ENCODE measurements around the gene SGCD.

Gene SGCD

DNA sequence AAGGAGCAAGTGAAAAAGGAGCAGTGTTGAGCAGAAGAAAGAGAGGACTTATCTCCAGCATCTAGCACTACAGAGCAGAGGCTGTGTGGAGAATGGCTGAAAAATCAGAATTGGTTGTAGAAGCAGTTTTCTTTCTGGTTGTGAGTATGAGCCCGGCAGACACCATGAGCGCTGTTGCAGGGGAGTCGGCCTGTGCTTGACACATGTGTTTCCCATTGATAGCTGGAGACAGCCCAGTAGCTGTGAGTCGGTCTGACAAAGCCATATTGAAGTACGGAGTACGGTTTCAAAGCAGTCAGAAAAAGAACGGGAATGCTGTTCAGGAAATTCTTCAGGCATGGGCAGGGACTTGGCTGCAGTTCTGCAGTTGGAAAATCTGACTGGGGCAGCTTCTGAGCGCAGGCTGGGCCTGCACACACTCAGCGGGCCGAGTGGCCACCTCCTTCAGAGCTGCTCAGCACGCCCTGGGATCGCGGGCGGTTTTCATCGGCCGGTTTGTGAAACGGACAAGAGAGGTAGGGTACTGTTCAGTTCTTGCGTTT lies at the start of gene SGCD:
TSS of gene SGCD (plus strand) at position 447 of the 542 bp plus-strand sequence.
- peak; percentile 86 for DNase-seq (ENCODE audit: low spot score)

DNA sequence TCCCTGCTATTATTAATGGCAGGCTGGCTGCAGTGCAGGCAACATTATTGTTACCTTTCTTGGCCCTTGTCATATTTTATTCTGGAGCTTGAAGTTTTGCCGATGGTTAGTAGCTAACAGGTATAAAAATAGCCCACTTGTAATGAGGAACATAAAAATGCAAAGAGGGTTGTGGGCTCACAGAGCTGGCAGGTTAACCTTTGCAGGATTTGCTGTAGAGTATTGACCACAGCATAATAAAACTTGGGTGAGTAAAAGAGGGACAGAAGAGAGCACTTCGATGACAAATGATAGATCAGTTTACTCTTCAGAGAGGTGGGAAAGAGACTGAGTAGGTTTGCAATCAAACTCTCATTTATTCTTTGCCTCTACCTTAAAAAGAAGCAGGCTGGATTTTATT lies 49.7 kb upstream of the SGCD start:
- no peak for DNase-seq (ENCODE audit: low spot score)

DNA sequence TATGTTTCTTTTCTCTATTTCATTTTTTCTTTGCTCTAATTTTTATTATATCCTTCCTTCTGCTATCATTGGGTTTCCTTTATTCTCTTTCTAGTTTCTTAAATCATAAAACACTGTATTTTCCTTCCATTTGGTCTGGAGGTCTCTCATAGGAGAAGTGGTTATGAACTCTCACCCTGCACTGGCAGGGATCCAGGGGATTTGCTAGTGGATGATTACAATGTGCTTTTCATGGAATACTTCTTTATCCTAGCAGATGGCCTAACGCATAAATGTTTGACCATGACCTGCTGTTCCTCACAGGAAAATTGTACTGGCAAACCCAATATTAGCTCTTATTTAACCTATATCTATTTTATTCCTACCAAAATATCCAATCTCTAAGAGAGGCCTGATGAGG lies 31.5 kb upstream of the SGCD start:
- no peak for DNase-seq (ENCODE audit: low spot score)

DNA sequence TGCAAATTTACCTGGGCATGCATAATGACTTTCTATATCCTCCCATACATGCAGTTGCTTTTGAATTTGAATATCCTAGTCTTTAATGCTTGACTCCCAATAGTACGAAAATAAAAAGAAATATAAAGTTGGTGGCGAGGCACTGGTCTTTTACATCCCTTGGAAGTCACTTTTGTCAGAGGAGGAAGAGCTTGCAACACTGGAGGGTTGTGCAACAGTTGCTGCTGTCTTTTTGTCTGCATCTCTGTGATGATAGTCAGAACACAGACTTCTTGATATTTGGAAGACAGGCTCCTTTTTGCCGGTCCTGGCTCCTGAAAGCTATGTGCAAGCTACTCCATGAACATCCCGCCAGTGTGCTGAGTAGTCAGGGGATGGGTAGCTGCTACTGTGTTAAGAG lies 16.8 kb upstream of the SGCD start:
- DNase-seq (ENCODE audit: low spot score): no peak

DNA sequence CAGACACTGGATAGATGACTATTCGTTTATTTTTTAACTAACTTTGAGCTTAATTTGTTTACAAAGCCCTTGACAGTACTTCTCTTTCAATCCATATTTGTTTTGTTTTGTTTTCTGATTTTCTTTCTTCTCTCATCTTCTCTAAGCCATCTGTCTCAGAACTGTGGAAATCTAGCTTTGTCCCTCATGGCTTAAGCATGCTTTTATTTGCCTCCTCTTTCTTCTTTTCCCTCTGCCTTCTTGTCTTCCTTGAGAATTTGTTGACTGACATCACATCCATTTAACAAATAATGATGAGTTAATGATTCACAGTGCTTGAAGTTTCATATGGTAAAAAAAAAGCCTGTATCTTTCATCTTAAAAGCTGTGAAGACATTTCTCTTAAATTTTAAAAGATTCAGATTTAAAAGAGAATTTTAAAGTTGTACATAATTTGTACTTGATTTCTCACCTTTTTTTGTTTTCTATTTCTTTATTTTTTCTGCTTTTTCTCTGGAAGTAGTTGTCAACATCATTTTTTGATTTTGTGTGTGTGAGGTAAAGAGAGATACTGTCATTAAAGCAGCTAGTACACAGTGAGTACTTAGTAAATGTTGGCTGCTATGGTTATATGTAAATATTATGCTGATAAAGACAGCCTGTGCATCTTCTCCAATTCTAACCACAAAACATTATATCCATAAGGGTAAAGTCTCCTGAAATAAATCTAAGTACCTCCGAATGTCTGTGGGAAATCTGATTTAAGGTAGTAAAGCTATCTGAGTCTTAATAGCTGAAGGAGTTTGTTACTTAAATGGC lies 13.9 kb upstream of the SGCD start:
- no peak for DNase-seq (ENCODE audit: low spot score)

DNA sequence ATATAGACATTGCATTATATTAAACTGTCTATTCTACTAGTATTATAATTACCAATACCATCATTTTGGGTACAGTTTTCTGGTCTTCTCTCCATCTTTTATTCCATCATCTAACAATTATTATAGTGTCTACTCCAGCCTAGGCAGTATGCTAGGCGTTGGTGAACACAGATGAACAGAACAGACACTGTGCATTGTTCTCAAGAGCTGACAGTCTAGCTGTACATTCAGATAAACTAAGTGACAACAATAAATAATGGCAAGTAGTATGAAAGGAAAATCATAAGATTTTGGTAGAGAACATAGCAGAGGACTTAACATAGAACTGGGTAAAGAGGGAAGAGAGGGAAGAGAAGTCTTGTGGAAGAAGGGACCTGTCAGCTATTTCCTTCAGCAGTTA lies 12.5 kb upstream of the SGCD start:
- DNase-seq (ENCODE audit: low spot score): no peak

DNA sequence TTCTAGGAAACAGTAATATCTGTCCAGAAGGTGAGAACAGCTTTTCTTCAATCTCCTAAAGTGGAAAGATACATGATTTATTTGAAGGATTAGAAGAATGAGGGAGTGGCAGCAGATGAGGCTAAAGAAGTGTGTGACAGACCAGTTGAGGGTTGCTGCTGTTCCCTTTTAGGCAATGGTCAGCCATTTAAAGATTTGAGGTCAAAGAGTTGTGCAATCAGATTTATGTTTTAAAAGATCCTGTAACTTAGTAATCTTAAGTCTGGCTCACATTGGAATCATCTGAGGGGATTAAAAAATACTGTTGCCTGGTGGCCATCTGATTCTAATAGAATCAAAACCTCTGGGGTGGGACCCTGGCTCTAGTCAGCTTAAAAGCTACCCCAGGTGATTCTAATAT lies 4.3 kb upstream of the SGCD start:
- peak; percentile 9 for DNase-seq (ENCODE audit: low spot score)

DNA sequence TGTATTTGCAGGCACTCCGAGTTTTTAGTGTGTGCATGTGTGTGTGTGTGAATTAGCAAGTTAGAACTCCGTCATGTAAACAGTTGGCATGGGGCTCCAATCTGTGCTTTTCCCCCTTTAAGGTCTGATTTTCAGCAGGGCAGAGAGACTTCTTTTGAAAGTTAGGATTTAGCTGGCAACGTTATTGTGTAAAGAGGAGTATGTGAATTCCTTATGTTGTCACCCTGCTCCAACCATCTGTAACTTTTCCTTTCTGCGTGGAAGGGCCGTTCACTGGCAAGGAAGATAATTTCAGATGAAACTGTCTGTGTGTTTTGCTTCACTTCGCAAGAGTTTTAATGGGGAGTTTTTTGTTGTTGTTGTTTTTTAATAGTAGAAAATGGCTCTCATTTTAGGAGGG lies 332 bp downstream of the SGCD start:
- peak; percentile 25 for DNase-seq (ENCODE audit: low spot score)

DNA sequence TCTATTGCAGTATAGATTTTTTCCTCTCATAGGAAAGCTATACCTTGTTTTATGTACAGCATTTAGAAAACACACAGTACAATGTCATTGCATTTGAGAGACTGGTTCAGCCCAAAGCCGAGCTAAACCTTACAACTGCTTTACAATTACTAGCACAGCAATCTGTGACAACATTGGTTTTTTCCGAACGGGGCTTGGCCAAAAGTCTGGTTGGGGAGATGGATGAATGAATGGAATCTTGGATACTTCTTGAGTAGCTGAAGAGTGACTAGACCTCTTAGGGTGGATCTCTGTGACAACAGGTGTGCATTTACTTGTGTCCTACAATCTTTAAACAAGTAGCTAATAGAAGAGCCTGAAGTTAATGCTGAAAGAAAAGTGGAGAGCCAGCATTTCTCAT lies 1.2 kb downstream of the SGCD start:
- peak; percentile 27 for DNase-seq (ENCODE audit: low spot score)

DNA sequence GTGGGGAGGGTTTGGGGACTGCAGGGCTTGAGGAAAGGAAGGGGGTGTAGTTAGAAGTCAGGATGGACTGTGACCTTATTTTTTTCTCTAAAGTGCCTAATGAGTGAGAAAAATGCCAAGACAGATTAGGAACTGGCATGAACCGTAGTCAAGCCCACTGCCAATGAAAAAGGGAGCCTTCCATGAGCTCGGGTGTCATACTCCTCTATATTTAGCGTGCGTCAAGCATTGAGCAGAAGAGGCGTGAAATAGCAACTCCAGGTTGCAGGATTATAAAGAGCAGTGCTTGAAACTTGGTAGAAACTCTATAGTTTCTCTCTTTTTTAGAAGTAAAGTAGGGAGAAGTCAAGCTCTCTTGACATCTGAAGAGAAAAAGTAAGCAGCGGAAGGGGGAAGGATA lies 1.8 kb downstream of the SGCD start:
- DNase-seq (ENCODE audit: low spot score): peak; percentile 11

DNA sequence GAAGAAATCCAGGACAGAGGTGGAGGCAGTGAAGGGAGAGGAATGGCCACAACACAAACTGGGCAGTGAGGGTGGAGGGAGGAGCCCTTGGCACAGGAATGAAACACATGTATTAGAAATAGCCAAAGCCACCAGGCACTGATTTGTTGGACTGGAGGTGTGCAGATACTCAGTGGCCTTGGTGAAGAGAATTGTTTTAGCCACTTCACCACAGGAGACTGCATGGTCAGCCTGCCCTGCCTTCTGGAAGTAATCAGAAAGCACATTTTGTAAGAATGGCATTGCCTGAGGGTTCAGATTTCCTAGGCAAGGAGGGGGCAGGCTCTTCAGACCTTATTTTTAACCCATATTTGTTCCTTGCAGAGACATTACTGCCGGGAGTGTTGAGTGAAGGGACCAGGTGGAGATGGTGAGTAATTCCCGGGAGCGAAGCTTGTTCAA lies 2.2 kb downstream of the SGCD start:
- peak; percentile 37 for DNase-seq (ENCODE audit: low spot score)

DNA sequence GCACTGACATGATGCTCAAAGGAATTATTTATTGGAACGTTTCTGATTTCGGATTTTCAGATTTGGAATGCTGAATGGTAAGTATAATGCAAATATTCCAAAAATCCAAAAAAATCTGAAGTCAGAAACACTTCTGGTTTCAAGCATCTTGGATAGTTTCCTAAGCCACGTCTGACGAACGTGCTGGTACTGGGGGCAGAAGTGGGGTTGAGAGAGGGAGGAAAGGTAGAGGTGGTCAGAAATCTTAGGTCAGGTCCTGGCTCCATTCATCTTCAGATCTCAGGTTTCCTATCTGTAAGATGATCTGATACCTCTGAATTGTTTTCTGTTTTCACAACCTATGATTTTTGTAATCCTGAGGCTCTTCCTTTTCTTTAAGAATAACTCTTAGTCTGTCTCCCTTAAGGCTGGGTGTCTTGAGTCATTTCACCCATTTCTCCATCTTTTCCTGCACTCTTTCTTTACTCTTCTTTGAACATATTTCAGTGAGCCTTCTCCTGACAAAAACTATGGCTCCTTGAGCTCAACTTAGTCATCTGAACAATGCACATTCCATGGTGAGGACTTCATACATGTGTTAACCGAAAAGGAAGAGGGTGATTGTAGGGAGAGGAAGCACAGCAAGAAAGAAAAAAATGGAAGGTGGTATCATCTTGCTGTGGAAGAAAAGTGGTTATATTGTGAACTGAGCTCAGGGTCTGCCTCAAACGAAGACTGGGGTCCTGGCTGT lies 3.3 kb downstream of the SGCD start:
- peak; percentile 28 for DNase-seq (ENCODE audit: low spot score)

DNA sequence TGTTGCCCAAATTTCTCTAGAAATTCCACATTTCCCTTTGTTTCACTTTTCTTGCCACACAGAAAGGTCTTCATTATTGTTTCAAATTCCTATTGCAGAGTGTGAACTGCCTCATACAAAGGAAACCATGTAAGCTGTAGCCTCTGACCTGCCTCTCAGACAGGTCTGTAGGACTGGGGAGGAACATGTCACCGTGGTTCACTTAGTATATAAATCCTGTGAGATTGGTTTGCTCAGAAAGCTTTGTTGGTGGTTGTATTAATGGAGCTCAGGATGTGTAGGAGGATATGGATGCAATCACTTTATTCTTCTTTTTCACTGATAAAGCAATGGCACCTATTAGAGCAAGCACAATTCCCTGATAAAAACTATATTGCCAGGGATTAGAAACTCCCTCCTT lies 4.2 kb downstream of the SGCD start:
- DNase-seq (ENCODE audit: low spot score): no peak

DNA sequence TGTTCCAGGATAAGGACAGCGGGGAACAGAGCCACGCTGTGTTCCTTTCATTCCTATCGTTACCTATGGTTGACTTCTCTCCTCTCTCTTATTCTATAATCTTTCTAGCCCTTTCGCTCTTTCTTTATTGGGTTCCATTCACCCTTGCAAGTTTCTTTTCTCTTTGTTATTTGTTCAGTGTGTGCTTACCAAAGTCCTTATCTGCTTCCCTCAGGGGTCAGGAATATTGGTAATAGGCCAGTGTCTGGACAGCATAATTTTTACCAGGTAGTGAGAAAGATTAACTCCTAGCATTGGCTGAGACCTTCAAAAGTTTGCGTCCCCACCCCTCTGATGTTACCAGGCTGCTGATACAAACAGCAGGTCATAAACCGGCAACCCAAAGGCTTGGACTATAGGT lies 4.9 kb downstream of the SGCD start:
- no peak for DNase-seq (ENCODE audit: low spot score)

DNA sequence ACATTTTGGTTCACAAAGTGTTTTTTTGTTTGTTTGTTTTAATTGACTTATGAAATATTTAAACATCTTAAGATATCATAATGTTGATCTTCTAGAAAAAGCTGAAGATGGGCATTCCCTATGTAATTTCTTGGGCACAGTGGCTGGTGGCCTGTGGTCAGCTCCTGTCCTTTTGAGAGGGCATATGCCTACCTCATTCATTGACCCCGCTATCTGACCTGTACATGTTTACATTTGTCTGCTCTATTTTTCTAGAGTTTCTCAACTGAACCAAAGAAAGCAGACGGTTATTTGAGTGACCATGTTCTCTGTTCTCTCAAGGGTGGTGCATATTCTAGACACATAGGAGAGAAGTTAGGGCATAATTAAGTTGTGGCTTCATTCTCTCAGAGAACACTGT lies 5.3 kb downstream of the SGCD start:
- DNase-seq (ENCODE audit: low spot score): no peak

DNA sequence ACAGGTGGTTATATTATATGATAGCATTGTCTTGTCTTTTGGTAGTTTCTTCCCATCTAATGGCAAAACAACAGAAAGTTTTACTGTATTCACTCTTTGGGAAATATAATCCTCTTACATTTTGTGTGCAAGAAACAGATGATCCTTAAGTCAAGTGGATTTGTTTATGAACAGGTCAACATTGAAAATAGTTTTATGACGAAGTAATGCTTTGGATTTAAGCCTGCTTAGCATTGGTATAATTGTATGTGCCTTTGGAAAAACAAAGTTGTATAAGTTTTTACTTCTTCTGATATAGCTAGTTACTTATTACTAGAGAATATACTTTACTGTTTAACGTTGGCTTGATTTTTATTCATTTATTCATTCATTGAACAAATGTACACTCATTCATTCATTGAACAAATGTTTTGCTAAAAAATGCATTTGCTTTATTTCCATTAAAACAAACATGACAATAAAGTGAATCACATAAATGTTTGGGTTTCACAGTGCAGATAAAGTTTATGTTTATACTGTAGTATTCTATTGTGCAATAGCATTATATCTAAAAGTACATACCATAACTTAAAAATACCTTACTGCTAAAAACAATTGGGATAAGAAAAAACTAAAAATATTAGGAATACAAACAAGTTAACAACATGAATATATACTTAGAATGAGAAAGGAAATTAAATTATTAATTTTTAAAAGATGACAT lies 12.3 kb downstream of the SGCD start:
- no peak for DNase-seq (ENCODE audit: low spot score)

DNA sequence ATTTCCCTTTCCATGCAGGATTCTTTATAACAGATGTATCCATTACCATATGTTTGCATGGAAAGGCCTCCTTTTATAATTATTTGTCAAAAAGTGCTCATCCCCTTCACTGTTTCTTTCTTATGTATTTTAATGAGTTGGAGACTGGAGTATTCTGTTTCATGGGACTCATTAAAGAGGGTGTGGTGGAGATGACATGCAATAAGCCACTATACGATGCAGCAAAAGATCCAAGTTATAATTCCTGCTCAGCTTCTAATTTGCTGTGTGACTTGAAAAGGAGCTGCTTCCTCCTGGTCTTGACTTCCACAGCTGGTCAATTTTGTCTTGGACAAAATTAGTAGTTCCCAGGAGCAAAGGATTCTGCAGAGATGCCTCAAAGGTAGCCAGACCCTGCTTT lies 13.9 kb downstream of the SGCD start:
- DNase-seq (ENCODE audit: low spot score): no peak

DNA sequence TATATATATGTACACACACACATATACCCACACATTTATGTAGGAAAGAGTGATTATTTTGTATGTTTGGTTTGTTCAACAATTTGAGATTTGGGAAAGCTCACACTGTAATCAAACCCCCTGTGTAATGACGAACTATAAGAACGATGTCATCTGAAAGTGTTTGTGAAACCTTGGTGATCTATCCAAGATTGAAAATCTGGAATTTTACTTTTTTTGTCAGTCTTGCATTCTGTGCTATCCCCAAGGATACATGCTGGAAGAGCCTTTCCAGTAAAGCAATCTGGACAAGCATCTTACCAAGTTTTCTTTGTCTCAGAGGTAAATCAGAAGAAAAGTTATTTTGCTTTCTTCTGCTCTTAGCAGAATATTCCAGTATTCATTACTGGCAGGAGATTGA lies 23.3 kb downstream of the SGCD start:
- no peak for DNase-seq (ENCODE audit: low spot score)

DNA sequence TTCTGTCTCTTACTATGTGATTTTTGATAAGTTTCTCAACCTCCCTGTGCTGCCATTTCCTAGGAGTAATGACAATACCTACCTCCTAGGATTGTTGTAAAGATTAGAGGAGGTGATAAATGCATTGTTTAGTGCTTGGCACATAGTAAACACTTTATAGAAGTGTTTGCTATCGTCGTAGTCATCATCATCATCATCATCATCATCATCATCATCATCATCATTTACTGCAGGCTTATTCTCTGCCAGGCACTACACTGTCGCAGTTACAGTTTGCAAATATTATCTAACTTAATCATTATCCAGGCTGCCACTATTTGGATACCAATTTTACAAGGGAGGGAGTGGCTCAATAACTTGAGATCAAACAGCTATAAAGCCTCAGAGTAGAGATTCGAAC lies 24.5 kb downstream of the SGCD start:
- no peak for DNase-seq (ENCODE audit: low spot score)

DNA sequence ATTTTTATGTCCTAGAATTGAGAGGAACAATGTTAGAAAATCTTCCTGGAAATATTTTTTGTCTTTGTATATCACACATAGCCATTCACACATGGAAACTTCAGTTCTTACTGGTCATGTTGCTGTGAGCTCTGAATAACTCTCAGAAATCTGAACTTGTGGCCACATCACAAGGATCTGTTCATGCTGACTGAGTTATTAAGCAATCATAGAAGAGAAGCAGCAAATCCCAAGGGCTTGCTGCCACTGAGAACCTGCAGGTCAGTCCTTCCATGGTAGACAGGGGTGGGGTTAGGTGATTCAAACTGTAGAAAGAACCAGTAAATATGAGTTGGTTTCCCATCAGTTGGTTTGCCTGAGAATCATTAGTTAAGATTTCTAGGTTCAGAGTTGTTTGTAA lies 27.6 kb downstream of the SGCD start:
- DNase-seq (ENCODE audit: low spot score): peak; percentile 12

DNA sequence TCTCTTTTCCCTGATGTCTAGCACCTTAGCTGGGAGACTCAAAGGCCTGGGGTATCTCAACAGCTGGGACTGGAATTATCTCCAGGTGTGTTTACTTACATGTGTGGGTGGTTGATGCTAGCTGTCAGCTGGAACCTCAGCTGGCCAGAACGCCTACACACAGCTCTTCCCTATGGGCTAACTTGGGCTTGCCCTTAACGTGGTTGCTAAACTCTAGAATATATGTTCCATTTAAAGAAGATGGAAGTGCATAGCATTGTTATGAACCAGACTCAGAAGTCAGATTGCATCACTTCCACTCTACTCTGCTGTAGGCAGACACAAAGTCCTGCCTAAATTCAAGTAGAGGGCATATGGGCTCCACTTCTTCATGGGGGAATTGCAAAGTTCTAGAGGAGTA lies 29.3 kb downstream of the SGCD start:
- no peak for DNase-seq (ENCODE audit: low spot score)

DNA sequence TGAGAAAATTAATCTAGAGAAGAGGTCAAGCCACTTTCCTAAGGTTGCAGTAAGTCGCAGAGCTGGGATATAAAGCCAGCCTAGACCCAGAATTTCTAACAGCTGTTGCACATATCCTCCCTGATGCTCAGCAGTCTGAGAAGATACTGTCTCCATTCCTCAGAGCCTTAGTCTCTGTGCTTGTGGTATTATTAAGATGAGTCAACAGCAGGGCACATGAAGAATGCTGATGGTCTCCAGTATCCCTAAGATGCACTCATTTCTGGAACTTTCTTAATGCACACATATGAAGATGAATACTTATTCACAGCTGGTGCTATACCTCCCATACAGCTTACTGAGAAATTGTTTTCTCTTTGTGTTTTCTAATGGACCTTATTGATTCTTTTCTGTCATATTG lies 32.5 kb downstream of the SGCD start:
- DNase-seq (ENCODE audit: low spot score): peak; percentile 81
